NCI-H748 (cell line): ENCODE data around the gene ENOX1.

Experiments used
- DNase-seq: peaks from one replicate; lab custom pipeline; 2025; ENCODE audit not compliant: unreplicated experiment; lab: John Stamatoyannopoulos, UW

The ENOX1 gene

DNA sequence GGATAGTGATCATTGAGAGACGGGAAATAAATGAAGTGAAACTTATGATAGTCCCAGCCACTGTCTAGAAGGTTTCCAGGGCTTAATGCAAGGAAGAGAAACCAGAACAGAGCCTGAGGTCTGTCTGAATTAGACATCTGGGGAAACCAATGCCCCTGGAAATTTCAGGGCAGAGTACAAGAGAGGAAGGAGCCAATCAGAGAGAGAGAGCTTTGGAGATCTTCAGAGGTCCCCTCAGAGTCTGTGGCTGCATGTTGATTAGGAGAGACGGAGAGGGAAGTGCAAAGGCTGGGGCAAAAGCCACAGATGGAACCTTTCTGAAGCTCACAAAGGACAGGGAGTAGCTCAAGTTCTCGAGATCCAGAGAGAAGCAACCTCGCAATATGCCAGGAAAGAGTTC lies 385.4 kb downstream of the ENOX1 start:
- no peak for DNase-seq

GRCh38 chr13:43397111-43397510 lies 389.7 kb downstream of the ENOX1 start:
- no peak for DNase-seq

- no peak for DNase-seq
Observed at GRCh38 chr13:43391036-43391435, 395.7 kb downstream of the ENOX1 start.

GRCh38 chr13:43390619-43391018 lies 396.2 kb downstream of the ENOX1 start:
- no peak for DNase-seq

DNA sequence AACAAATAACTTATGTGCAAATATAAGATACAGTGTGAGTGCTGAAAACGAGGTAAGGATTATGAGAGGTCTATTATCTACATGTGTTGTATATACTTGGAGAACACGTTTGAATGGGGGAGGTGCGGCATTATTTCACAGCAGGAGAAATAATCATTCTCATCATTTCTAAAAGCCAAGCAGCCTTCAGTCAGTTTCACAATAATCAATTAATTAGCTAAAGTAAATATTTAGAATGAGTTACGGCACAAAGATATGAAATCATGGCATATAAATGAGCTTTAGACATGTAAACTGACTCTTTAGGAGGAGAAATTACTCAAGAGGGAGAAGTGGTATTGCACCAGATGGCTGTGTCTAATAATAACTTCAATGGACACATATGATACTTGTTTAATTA lies 396.8 kb downstream of the ENOX1 start:
- DNase-seq = peak; percentile 89

- DNase-seq = no peak
Observed at GRCh38 chr13:43389573-43389972, 397.2 kb downstream of the ENOX1 start.

DNA sequence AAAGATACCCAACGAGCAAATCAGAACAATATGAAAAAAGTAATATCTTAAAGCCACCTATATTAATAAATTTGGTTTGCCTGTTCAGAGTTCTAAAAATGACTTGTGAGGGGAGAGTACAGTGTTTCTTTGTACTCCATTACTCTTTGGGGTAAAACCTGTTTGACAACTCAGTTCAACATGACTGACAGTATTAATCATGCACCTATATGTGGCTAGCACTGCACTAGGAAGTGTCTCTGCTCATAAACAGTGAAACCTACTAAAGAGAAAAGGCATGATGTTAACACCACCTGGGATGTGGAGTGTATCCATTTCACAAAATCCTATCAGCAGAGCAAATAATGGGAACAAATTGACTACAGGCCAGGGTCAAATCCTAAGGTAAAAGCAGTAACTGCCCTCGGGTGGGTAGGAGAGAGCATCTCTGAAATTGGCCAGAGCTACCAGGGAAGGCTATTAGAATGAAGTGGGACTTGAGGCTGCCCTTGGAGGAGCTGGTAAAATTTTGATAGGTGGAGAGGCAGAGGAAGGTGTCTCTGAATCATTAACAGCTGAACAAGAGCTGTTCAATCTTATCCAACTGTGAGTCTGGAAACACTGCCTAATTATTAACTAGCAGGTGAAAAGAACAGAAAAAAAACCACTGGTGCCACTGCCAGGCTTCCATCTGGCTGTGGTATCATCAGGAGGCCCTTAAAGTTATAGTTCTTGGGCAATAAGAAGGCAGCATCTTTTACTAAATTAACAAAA lies 398.3 kb downstream of the ENOX1 start:
- peak; percentile 95 for DNase-seq

- DNase-seq = peak; percentile 62
Observed at GRCh38 chr13:43387880-43388279, 398.9 kb downstream of the ENOX1 start.

DNA sequence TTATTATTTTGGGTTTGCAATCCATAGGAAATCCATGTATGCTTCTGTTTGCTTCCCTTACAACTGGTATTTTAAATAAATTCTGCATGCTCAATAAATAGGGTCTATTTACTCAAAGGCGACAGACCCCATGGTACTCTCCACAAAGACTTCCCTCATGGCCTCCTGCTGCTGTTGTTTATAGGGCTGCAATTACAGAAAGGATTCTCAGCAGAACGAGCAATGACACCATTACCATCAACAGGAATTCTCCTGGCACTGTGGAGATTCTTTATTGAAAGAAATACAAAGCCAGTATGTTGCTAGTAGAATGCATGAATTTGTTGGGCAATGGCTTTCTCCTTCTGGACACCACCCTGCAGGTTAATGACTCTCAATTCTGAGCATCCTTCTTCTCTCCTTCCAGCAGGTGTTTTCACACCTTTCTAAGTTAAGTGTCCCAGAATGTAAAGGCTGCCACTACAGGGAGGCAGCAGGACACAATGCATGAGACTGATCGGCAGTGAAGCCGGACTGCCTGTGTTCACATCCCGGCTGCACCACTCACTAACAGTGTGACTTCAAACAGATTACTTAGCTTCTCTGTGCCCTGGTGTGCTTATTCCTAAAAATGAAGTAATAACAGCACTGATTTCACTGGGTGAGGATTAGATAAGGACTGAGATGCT lies 403.1 kb downstream of the ENOX1 start:
- peak; percentile 86 for DNase-seq

- no peak for DNase-seq
Observed at GRCh38 chr13:43379738-43380137, 407.0 kb downstream of the ENOX1 start.

GRCh38 chr13:43377973-43378372 lies 408.8 kb downstream of the ENOX1 start:
- no peak for DNase-seq

- no peak for DNase-seq
Observed at GRCh38 chr13:43377149-43377548, 409.6 kb downstream of the ENOX1 start.

DNA sequence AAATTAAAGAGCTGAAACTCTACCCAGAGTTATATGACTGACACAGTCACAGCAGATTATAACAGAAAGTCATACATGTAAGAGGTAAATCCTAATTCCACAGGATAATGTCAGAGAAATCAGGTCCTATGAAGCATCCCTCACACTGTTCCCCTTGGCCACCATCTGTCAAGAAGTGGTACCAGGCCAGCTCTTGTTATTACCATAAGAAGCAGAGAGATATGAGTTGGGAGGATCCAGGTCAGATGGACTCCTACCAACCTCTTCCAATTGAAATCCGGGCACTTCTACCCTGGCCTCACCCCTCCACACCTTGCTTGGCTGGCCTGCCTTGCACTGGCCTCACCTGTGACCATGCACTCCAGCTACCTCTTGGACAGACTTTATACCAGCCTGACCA lies 410.2 kb downstream of the ENOX1 start:
- DNase-seq = no peak

DNA sequence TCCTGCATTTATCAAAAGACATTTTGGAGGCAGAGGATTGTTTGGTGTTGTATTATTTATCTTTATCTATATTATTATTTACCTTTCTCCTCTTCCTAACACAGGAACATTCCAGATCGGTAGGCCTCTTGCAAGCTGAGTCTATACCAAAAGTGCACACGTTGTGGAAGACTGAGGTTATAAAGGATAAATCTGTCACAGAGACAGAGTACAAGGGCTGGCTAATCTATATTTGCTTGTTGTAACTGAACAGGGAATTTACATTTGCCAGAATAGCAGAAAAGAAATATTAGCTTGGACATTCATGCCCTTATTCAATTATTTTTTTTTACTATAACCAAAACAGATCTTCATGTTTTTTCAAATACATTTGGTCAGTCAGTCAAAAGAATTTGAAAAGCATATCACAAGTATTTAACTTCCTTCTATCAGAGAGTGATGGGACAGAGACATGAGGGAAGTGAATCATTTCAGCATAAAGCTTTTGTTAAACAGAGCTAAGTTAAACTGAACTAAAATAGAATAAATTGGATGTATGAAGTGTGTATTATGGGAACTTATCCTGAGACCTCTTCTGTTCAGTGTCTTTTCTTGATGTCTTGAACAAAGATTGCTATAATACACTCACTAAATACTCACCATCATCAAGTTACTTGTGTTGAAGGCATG lies 410.8 kb downstream of the ENOX1 start:
- no peak for DNase-seq

DNA sequence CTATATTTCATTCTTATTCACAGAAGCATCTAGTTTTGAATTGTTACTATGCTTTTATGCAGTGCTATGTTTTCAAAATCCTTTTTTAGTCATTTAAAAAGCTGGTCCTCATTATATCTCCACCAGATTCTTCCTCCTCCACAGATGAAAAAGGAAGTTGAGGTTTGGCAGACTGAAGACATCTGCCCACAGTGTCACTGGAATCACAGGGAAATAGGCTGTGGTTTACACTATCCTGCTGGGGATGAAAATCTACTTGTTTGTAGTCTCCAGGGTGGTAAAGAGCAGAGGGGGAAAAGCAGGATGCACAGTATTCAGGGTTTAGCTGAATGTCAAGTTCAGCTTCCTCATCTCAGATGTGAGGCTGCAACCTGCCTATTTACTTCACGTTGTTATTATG lies 412.2 kb downstream of the ENOX1 start:
- DNase-seq = no peak

GRCh38 chr13:43373400-43373799 lies 413.4 kb downstream of the ENOX1 start:
- DNase-seq = no peak

DNA sequence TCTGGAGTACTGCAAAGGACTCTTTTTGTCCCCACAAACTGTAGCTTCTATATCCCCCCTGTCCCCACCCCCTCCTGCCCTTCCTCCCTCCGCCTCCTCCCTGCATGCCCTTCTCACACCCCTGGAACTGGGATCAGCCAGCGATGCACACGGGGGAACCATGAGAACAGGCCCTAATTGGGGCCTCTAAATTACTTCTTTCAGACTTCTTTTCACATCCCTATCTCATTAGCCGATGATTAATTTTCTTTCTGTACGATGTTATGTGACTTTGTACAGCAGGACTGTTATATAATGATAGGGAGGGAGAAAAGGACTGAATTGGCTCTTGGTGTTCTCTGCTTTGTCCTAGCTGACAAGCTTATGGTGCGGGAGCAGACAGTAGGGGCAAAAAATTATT lies 415.9 kb downstream of the ENOX1 start:
- DNase-seq = no peak

DNA sequence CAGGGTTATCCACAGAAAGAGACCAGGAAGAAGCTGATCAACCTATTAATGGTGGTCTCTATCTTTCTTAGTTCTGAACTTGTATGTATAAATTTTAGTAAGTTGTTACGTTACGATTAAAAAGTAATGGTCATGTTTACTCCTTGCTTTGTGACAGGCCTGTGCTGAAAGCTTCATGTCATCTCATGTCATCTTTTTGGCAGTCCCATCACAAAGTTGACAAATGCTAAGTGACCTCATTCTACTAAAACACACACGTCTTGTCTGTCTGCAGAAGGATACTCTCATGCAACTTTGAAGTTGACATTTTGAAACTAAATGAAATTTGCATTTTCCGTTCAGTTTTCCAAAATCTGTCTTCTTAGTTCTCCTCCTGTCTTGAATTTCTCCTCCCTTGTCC lies 417.5 kb downstream of the ENOX1 start:
- DNase-seq = no peak

DNA sequence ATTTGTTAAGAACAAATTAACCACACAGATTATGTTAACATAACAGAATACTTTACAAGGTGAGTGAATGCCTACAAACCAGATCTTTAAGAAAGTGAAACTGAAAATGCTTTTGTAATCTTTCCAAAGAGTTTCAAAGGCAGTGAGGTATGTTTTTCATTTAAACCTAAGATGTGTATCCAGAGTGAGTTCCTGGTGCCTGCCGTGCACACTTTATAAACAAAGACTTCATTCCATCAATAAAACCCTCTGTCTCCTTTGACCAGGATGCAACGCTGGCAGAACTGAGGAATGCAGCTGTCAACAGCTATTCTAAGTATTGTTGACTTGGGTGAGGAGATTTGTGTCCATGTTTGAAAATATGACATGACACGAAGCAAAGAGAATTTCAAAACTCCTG lies 418.8 kb downstream of the ENOX1 start:
- DNase-seq = no peak

- no peak for DNase-seq
Observed at GRCh38 chr13:43365039-43365344, 421.8 kb downstream of the ENOX1 start.

DNA sequence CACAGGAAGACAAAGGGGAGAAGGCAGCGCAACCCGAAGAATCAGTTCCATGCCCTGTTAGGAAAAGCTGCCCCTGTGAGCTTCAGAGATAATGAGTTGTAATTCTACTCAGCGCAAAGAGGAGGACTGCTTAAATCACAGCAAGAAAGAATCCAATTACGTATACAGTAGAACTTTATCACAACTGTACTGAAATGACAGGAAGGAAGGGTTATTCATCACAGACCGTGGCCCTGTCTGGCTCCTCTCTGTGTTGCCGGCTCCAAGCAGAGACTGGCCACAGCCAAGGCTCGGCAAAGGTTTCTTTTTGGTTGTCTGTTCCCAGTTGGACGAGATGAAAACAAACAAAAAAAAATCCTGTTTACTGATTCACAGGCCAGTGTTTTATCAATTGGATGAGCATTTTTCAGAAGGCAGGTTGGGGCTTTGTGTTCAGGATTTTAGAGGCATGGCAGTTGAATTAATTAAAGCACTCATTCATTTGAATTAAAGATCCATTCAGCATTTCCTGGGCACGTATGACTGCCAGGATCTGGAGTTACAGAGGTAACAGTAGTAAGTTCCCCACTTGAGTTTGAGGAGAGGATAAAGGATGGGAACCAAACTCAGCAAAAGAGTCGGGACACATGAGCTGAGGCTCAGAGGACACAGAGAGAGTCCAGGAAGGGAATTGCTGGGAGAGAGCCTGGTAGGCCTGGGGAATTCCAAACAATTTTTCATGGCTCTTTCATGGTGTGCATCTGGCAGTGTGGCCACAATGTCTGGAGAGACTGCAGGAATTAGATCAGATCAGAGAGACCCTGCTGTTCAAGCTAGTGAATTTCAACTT lies 422.3 kb downstream of the ENOX1 start:
- DNase-seq = peak; percentile 21
